HEK293 (cell line): ENCODE data around the gene ZNF816.

ENCODE experiments used
- GLI4 ChIP-seq: fragments of 450-650 bp; formaldehyde crosslinking; IDR thresholded peaks from 2 replicates; pipeline ENCODE4 v1.5.1; 2016; ENCODE audit warnings: missing biosample characterization, missing genetic modification characterization
- HOXD13 ChIP-seq: sonication (generic); formaldehyde crosslinking; IDR thresholded peaks from 2 replicates; pipeline ENCODE4 v1.8.0; 2022; ENCODE audit warnings: missing genetic modification reagents, borderline replicate concordance
- INSM2 ChIP-seq: fragments of 450-650 bp; formaldehyde crosslinking; IDR thresholded peaks from 2 replicates; pipeline ENCODE4 v1.5.1; 2016; ENCODE audit warnings: missing biosample characterization, missing genetic modification characterization
- MEIS1 ChIP-seq: sonication (generic); formaldehyde crosslinking; IDR thresholded peaks from 2 replicates; pipeline ENCODE4 v1.8.1; 2022; ENCODE audit warnings: missing genetic modification reagents, mild to moderate bottlenecking, borderline replicate concordance
- SP2 ChIP-seq: fragments of 450-650 bp; formaldehyde crosslinking; IDR thresholded peaks from 2 replicates; pipeline ENCODE4 v1.5.1; 2016; ENCODE audit warnings: missing biosample characterization, missing genetic modification characterization
- ZBTB6 ChIP-seq: fragments of 450-650 bp; formaldehyde crosslinking; IDR thresholded peaks from 2 replicates; pipeline ENCODE4 v1.5.1; 2017; ENCODE audit warnings: missing biosample characterization, missing genetic modification characterization
- ZFP69B ChIP-seq: fragments of 450-650 bp; formaldehyde crosslinking; IDR thresholded peaks from 2 replicates; pipeline ENCODE4 v1.5.1; 2016; ENCODE audit warnings: missing biosample characterization, missing genetic modification characterization
- ZNF155 ChIP-seq: fragments of 450-650 bp; formaldehyde crosslinking; IDR thresholded peaks from 2 replicates; pipeline ENCODE4 v1.5.1; 2016; ENCODE audit warnings: missing biosample characterization, missing genetic modification characterization
- ZNF174 ChIP-seq: fragments of 450-650 bp; formaldehyde crosslinking; IDR thresholded peaks from 2 replicates; pipeline ENCODE4 v1.5.0; 2017; ENCODE audit warnings: missing biosample characterization, mild to moderate bottlenecking, missing genetic modification characterization
- ZNF202 ChIP-seq: fragments of 450-650 bp; formaldehyde crosslinking; IDR thresholded peaks from 2 replicates; pipeline ENCODE4 v1.5.1; 2016; ENCODE audit warnings: missing biosample characterization, missing genetic modification characterization, borderline replicate concordance
- ZNF223 ChIP-seq: fragments of 450-650 bp; formaldehyde crosslinking; IDR thresholded peaks from 2 replicates; pipeline ENCODE4 v1.5.1; 2016; ENCODE audit warnings: missing biosample characterization, missing genetic modification characterization
- ZNF239 ChIP-seq: fragments of 450-650 bp; formaldehyde crosslinking; IDR thresholded peaks from 2 replicates; pipeline ENCODE4 v1.5.1; 2016; ENCODE audit warnings: missing biosample characterization, missing genetic modification characterization
- ZNF266 ChIP-seq: fragments of 450-650 bp; formaldehyde crosslinking; IDR thresholded peaks from 2 replicates; pipeline ENCODE4 v1.5.1; 2016; ENCODE audit warnings: missing biosample characterization, missing genetic modification characterization, low read depth
- ZNF354C ChIP-seq: fragments of 450-650 bp; formaldehyde crosslinking; IDR thresholded peaks from 2 replicates; pipeline ENCODE4 v1.5.1; 2016; ENCODE audit warnings: missing biosample characterization, missing genetic modification characterization, low read depth, borderline replicate concordance
- ZNF423 ChIP-seq: fragments of 450-650 bp; formaldehyde crosslinking; IDR thresholded peaks from 2 replicates; pipeline ENCODE4 v1.5.1; 2016; ENCODE audit warnings: missing biosample characterization, missing genetic modification characterization
- ZNF501 ChIP-seq: fragments of 450-650 bp; formaldehyde crosslinking; IDR thresholded peaks from 2 replicates; pipeline ENCODE4 v1.5.1; 2016; ENCODE audit warnings: missing biosample characterization, missing genetic modification characterization
- ZNF514 ChIP-seq: fragments of 450-650 bp; formaldehyde crosslinking; IDR thresholded peaks from 2 replicates; pipeline ENCODE4 v1.5.1; 2016; ENCODE audit warnings: missing biosample characterization, missing genetic modification characterization
- ZNF558 ChIP-seq: fragments of 450-650 bp; formaldehyde crosslinking; IDR thresholded peaks from 2 replicates; pipeline ENCODE4 v1.5.1; 2016; ENCODE audit warnings: missing biosample characterization, missing genetic modification characterization
- ZNF560 ChIP-seq: fragments of 450-650 bp; formaldehyde crosslinking; IDR thresholded peaks from 2 replicates; pipeline ENCODE4 v1.5.1; 2017; ENCODE audit warnings: missing biosample characterization, missing genetic modification characterization, borderline replicate concordance
- ZNF580 ChIP-seq: fragments of 450-650 bp; formaldehyde crosslinking; IDR thresholded peaks from 2 replicates; pipeline ENCODE4 v1.5.1; 2016; ENCODE audit warnings: missing biosample characterization, missing genetic modification characterization
- ZNF639 ChIP-seq: fragments of 450-650 bp; formaldehyde crosslinking; IDR thresholded peaks from 2 replicates; pipeline ENCODE4 v1.5.1; 2016; ENCODE audit warnings: missing biosample characterization, missing genetic modification characterization
- ZNF704 ChIP-seq: fragments of 450-650 bp; formaldehyde crosslinking; IDR thresholded peaks from 2 replicates; pipeline ENCODE4 v1.5.1; 2016; ENCODE audit warnings: missing biosample characterization, missing genetic modification characterization
- ZSCAN16 ChIP-seq: fragments of 450-650 bp; formaldehyde crosslinking; IDR thresholded peaks from 2 replicates; pipeline ENCODE4 v1.5.1; 2016; ENCODE audit warnings: missing biosample characterization, missing genetic modification characterization
- ZSCAN23 ChIP-seq: fragments of 450-650 bp; formaldehyde crosslinking; IDR thresholded peaks from 2 replicates; pipeline ENCODE4 v1.5.1; 2016; ENCODE audit warnings: missing biosample characterization, missing genetic modification characterization
- TF ChIP-seq, protein P1 (sequence below): fragments of 450-650 bp; formaldehyde crosslinking; IDR thresholded peaks from 2 replicates; pipeline ENCODE4 v1.5.1; 2016; ENCODE audit warnings: missing biosample characterization, missing genetic modification characterization
- TF ChIP-seq, protein P2 (sequence below): fragments of 450-650 bp; formaldehyde crosslinking; IDR thresholded peaks from 2 replicates; pipeline ENCODE4; 2016; ENCODE audit warnings: missing biosample characterization, missing genetic modification characterization
- TF ChIP-seq, protein P3 (sequence below): fragments of 450-650 bp; formaldehyde crosslinking; optimal IDR thresholded peaks from 2 replicates; pipeline ENCODE3; 2016; ENCODE audit warnings: missing biosample characterization, mild to moderate bottlenecking, missing genetic modification characterization
- TF ChIP-seq, protein P4 (sequence below): fragments of 450-650 bp; formaldehyde crosslinking; IDR thresholded peaks from 2 replicates; pipeline ENCODE4 v1.5.1; 2016; ENCODE audit warnings: missing biosample characterization, missing genetic modification characterization

The ZNF816 gene

DNA sequence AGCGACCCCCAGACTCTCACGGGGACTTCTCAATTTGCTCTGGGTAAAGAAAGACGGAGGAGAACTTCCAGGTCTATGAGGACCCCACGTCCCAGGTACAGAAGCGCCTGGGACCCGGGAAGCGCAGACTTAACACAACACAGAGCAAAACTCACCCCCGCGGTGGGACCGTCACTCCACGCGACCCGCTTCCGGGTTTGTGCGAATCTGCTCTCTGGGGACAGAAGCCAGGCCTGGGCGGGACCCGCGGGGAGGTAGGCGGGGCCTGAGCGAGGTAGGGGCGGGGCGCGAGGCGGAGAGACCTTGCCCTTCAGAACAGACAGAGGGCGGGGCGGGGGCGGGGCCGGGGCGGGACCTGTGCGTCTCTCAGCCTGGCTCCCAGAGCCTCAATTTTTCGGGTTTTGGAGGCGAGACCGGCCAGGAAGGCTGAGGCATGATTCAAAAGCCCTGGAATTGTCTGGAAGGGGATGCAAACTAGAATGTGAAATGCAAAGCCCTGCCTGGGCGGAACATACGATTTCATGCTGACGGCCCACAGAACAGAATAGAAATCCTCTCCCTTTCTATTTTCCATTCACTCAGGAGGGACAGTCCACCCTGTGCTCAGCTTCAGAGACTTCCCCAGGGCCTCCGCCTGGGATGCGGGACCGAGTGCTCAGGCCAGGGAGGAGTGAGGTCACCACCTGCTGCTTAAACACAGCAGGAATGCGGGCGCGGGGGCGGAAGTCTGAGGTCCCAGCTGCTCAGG, 20.1 kb downstream of the ZNF816 start (continued):
- TF ChIP-seq ZNF560 (tag by site-specific recombination) (no peak), ZNF354C (tag by site-specific recombination) (no peak), MEIS1 (CRISPR knock-in tag) (no peak), ZNF580 (tag by site-specific recombination) (no peak), ZSCAN23 (tag by site-specific recombination) (no peak), SP2 (tag by site-specific recombination) (peak; percentile 48), ZNF704 (tag by site-specific recombination) (no peak), ZNF239 (tag by site-specific recombination) (no peak), ZBTB6 (tag by site-specific recombination) (no peak), ZNF639 (tag by site-specific recombination) (no peak), GLI4 (tag by site-specific recombination) (no peak), ZNF501 (tag by site-specific recombination) (no peak), ZFP69B (0 out of 2 replicates have a peak, but pooled peaks have one; percentile 8), ZNF423 (tag by site-specific recombination) (no peak), HOXD13 (CRISPR knock-in tag) (no peak), INSM2 (no peak), ZNF174 (no peak), ZNF514 (tag by site-specific recombination) (no peak), ZNF223 (tag by site-specific recombination) (no peak), ZNF266 (tag by site-specific recombination) (no peak), ZSCAN16 (tag by site-specific recombination) (no peak), ZNF202 (tag by site-specific recombination) (no peak), ZNF558 (tag by site-specific recombination) (no peak), ZNF155 (tag by site-specific recombination) (no peak)
- TF ChIP-seq, protein P1, sequence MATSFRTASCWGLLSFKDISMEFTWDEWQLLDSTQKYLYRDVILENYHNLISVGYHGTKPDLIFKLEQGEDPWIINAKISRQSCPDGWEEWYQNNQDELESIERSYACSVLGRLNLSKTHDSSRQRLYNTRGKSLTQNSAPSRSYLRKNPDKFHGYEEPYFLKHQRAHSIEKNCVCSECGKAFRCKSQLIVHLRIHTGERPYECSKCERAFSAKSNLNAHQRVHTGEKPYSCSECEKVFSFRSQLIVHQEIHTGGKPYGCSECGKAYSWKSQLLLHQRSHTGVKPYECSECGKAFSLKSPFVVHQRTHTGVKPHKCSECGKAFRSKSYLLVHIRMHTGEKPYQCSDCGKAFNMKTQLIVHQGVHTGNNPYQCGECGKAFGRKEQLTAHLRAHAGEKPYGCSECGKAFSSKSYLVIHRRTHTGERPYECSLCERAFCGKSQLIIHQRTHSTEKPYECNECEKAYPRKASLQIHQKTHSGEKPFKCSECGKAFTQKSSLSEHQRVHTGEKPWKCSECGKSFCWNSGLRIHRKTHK: no peak
- TF ChIP-seq, protein P2, sequence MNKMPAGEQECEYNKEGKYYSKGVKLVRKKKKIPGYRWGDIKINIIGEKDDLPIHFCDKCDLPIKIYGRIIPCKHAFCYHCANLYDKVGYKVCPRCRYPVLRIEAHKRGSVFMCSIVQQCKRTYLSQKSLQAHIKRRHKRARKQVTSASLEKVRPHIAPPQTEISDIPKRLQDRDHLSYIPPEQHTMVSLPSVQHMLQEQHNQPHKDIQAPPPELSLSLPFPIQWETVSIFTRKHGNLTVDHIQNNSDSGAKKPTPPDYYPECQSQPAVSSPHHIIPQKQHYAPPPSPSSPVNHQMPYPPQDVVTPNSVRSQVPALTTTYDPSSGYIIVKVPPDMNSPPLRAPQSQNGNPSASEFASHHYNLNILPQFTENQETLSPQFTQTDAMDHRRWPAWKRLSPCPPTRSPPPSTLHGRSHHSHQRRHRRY (tag by site-specific recombination): no peak
- TF ChIP-seq, protein P3, sequence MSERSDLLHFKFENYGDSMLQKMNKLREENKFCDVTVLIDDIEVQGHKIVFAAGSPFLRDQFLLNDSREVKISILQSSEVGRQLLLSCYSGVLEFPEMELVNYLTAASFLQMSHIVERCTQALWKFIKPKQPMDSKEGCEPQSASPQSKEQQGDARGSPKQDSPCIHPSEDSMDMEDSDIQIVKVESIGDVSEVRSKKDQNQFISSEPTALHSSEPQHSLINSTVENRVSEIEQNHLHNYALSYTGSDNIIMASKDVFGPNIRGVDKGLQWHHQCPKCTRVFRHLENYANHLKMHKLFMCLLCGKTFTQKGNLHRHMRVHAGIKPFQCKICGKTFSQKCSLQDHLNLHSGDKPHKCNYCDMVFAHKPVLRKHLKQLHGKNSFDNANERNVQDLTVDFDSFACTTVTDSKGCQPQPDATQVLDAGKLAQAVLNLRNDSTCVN (tag by site-specific recombination): peak; percentile 28
- TF ChIP-seq, protein P4, sequence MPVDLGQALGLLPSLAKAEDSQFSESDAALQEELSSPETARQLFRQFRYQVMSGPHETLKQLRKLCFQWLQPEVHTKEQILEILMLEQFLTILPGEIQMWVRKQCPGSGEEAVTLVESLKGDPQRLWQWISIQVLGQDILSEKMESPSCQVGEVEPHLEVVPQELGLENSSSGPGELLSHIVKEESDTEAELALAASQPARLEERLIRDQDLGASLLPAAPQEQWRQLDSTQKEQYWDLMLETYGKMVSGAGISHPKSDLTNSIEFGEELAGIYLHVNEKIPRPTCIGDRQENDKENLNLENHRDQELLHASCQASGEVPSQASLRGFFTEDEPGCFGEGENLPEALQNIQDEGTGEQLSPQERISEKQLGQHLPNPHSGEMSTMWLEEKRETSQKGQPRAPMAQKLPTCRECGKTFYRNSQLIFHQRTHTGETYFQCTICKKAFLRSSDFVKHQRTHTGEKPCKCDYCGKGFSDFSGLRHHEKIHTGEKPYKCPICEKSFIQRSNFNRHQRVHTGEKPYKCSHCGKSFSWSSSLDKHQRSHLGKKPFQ: no peak
